Left lobe of liver (tissue), 2 donors: ENCODE data around the gene SLFN11. TPM values are rescaled to one million over a fixed set of nuclear protein-coding genes. Genes with fewer than 3 reads are reported as not detected.
"Not testable (repeated sequence)": the region's sequence is repeated elsewhere in the genome, so short reads cannot be mapped to it uniquely, and the experiment has no call there.

ENCODE experiments used
- ATAC-seq: fragments of 200-7000 bp; cut with Tn5 transposase; one replicate; pipeline ENCODE4 v1.9.1; 2020; ENCODE audit warnings: mild to moderate bottlenecking, moderate library complexity
- DNase-seq: peaks from one replicate; pipeline ENCODE4 v3.0.0-alpha.2; 2020; ENCODE audit warnings: low spot score
- total RNA-seq: library from RNA; stranded (reverse); gene quantifications from one replicate; pipeline ENCODE4 v1.2.1, GENCODE V29; 2021
- donor health status: DM: no; HTN: no; CAD: no; lungs with moderate emphysema.
- donor health status: DM: no; HTN: yes; CAD: no.

SLFN11 gene
- total RNA-seq, 1 donor from 2014 or later, result 2.7 TPM

DNA sequence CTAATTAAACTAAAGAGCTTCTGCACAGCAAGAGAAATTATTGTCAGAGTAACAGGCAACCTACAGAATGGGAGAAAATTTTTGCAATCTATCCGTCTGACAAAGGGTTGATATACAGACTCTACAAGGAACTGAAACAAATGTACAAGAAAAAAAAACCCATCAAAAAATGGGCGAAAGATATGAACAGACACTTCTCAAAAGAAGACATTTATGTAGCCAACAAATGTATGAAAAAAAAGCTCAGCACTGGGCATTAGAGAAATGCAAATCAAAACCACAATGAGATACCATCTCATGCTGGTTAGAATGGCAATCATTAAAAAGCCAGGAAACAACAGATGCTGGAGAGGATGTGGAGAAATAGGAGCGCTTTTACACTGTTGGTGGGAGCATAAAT, 64.1 kb downstream of the SLFN11 start:
- not testable (repeated sequence) for ATAC-seq, DNase-seq

Other genes starting within 250 kb of the SLFN11 start
- gene NLE1, start 231.3 kb downstream of the SLFN11 start, total RNA-seq, result 6.8 TPM
- not detected for gene UNC45B, start 225.8 kb downstream of the SLFN11 start, total RNA-seq
- not detected for gene SLC35G3, start 179.2 kb downstream of the SLFN11 start, total RNA-seq
- gene SLFN5, start 130.5 kb downstream of the SLFN11 start, total RNA-seq, result 5.2 TPM
- gene SLFN12, start 58.9 kb upstream of the SLFN11 start, total RNA-seq, result 0.73 TPM
- gene SLFN13, start 75.1 kb upstream of the SLFN11 start, total RNA-seq, result 1.6 TPM
- 0.30 TPM for gene SLFN12L, start 164.1 kb upstream of the SLFN11 start, total RNA-seq
- 0.05 TPM for gene SLFN14, start 187.2 kb upstream of the SLFN11 start, total RNA-seq
- gene PEX12, start 204.9 kb upstream of the SLFN11 start, total RNA-seq, result 5.3 TPM
- 39.6 TPM for gene AP2B1, start 213.7 kb upstream of the SLFN11 start, total RNA-seq